ENCODE measurements around the gene SLIT1. TPM values are rescaled to one million over a fixed set of nuclear protein-coding genes. Genes with fewer than 3 reads are reported as not detected.
A peak's percentile ranks its signal among the peaks of the same experiment; 100 is the strongest.

Gene SLIT1
- total and polyA plus RNA-seq, 2 of the 8 experiments (the other 6 are each of a cell fraction or from before 2014, with no cell fraction given): 0.70 to 0.88 TPM

- TF ChIP-seq BACH1 (IDR thresholded peaks at IDR 0.05; ENCODE audit: low read length): 0 out of 2 replicates have a peak, but pooled peaks have one; percentile 11
- TF ChIP-seq RBBP5 (IDR thresholded peaks at IDR 0.05; ENCODE audit: borderline replicate concordance, low read depth, low read length): peak; percentile 94
- TF ChIP-seq KDM4A (IDR thresholded peaks at IDR 0.05; ENCODE audit: low read depth, low read length, severe bottlenecking): peak; percentile 87
- TF ChIP-seq EP300 (IDR thresholded peaks at IDR 0.05; ENCODE audit: borderline replicate concordance in 1 of 2, low read depth in 2 of 2, low read length in 2 of 2): no peak
These were observed at the start of gene SLIT1 (continued) for GRCh38 chr10:97185326-97186058.

Measured in H1 (cell line).